Fibroblast of villous mesenchyme (primary cell): Measurements from ENCODE around the gene KIF26B. TPM values are rescaled to one million over a fixed set of nuclear protein-coding genes. Genes with fewer than 3 reads are reported as not detected.
A peak's percentile ranks its signal among the peaks of the same experiment; 100 is the strongest.

Experiments used
- DNase-seq: peaks from one replicate; pipeline ENCODE4 v3.0.0-alpha.2; 2010; ENCODE audit warnings: low read depth
- H3K4me3 ChIP-seq: 2 replicates; pipeline ENCODE4 v1.5.1; 2011; ENCODE audit warnings: low read depth, mild to moderate bottlenecking, low read length
- CTCF ChIP-seq: IDR thresholded peaks from 2 replicates; pipeline ENCODE4 v1.5.1; 2012; ENCODE audit warnings: low read depth, mild to moderate bottlenecking, low read length; ENCODE audit not compliant: insufficient read depth
- total RNA-seq: library from RNA; depleted of rRNA; stranded (reverse); fragments of >200 nt; gene quantifications from 2 replicates; pipeline ENCODE4 v1.2.3, GENCODE V29; 2012

KIF26B gene
- total RNA-seq, 1 donor: 12.1 TPM

GRCh38 chr1:245292141-245292540 is 137.4 kb downstream of the KIF26B start:
- no peak overlapping the region for H3K4me3 ChIP-seq
- no peak for TF ChIP-seq CTCF
- DNase-seq: no peak

- DNase-seq: no peak
- H3K4me3 ChIP-seq: no peak overlapping the region
- no peak for TF ChIP-seq CTCF
Observed at GRCh38 chr1:245292553-245292952, 137.8 kb downstream of the KIF26B start.

GRCh38 chr1:245294020-245294419 is 139.2 kb downstream of the KIF26B start:
- TF ChIP-seq CTCF: no peak
- H3K4me3 ChIP-seq: no peak overlapping the region
- DNase-seq: no peak

- DNase-seq: peak; percentile 68
- TF ChIP-seq CTCF: no peak
- no peak overlapping the region for H3K4me3 ChIP-seq
Observed at GRCh38 chr1:245298781-245299180, 144.0 kb downstream of the KIF26B start.

- TF ChIP-seq CTCF: no peak
- DNase-seq: peak; percentile 38
- no peak overlapping the region for H3K4me3 ChIP-seq
Observed at GRCh38 chr1:245301162-245301580, 146.4 kb downstream of the KIF26B start.

GRCh38 chr1:245301921-245302320 is 147.1 kb downstream of the KIF26B start:
- no peak for TF ChIP-seq CTCF
- DNase-seq: no peak
- no peak overlapping the region for H3K4me3 ChIP-seq

- TF ChIP-seq CTCF: no peak
- DNase-seq: no peak
- H3K4me3 ChIP-seq: no peak overlapping the region
Observed at GRCh38 chr1:245304698-245305097, 149.9 kb downstream of the KIF26B start.
